Prostate gland (tissue), 2 donors: ENCODE measurements around the gene PCCB. TPM values are rescaled to one million over a fixed set of nuclear protein-coding genes. Genes with fewer than 3 reads are reported as not detected.

ENCODE experiments used
- DNase-seq: peaks from one replicate; pipeline ENCODE4 v3.0.0-alpha.2; 2019; ENCODE audit warnings: low spot score
- H3K27ac ChIP-seq, 2 donors: fragments of 200-600 bp; sonication (generic); 2 replicates each; pipeline ENCODE4 v1.5.1; 2017 to 2019
- H3K27me3 ChIP-seq: fragments of 200-600 bp; sonication (generic); replicated peaks from 2 replicates; pipeline ENCODE4 v1.5.1; 2019; ENCODE audit not compliant: insufficient read depth
- H3K36me3 ChIP-seq, 2 donors: fragments of 200-600 bp; sonication (generic); 1 replicate in 1 of 2; 2 replicates in 1 of 2; pipeline versions ENCODE4 v1.5.1 to v1.8.1; 2017 to 2019
- H3K4me1 ChIP-seq: fragments of 200-600 bp; sonication (generic); replicated peaks from 2 replicates; pipeline ENCODE4 v1.5.1; 2019
- H3K4me3 ChIP-seq, 2 donors: fragments of 200-600 bp; sonication (generic); 2 replicates each; pipeline ENCODE4 v1.5.1; 2017 to 2019
- H3K9me3 ChIP-seq: fragments of 200-600 bp; sonication (generic); 2 replicates; pipeline ENCODE4 v1.5.1; 2017
- POLR2A ChIP-seq: fragments of 450-650 bp; IDR thresholded peaks from one replicate; pipeline ENCODE4 v1.6.1; 2016; ENCODE audit warnings: antibody characterized with exemption, mild to moderate bottlenecking
- POLR2AphosphoS5 ChIP-seq: sonication (generic); formaldehyde crosslinking; IDR thresholded peaks from one replicate; pipeline ENCODE4 v1.6.1; 2017; ENCODE audit warnings: antibody characterized with exemption
- whole genome bisulfite sequencing: methylation state at CpG from one replicate; pipeline ENCODE4 v1.1.5; 2018; 5-methylcytosine and 5-hydroxymethylcytosine counted together
- intact Hi-C: fragments of 100-400 bp; cut with DNase I; formaldehyde crosslinking; loops from one replicate; pipeline ENCODE4 v1.14.2; 2022
- total RNA-seq, 2 donors: library from RNA; depleted of rRNA; stranded (reverse); fragments of >200 nt; gene quantifications; one replicate each; pipeline ENCODE4 v1.1.0, GENCODE V29; 2016
- TF ChIP-seq, protein P1 (sequence below), 4 experiments: fragments of 200-600 bp in 2 of 4; fragments of 450-650 bp in 2 of 4; sonication (generic) in 2 of 4; IDR thresholded peaks; 1 replicate in 3 of 4; 2 replicates in 1 of 4; pipeline ENCODE4 v1.5.1; 2016 to 2019; ENCODE audit warnings: antibody characterized with exemption in 4 of 4, mild to moderate bottlenecking in 2 of 4, moderate library complexity in 2 of 4

Gene PCCB
- total RNA-seq, 2 donors from 2014 or later, result 60.9 to 70.3 TPM

DNA sequence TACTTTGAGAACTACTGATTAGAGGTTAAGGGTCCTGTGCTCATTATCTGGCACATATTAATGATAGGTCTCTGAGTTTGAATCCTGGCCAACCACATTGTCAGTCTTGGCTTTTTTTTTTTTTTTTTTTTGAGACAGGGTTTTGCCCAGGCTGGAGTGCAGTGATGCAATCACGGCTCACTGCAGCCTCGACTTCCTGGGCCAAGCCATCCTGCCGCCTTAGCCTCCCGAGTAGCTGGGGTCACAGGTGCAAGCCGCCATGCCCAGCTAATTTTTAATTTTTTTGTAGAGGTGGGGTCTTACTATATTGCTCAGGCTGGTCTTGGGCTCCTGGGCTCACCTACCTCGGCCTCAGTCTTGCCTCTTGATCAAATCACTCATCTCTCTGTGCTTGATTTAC lies 547 bp upstream of the PCCB start:
- H3K4me1 ChIP-seq, result peaks cover 4% of the 10 kb centered on the region
- TF ChIP-seq, protein P1, sequence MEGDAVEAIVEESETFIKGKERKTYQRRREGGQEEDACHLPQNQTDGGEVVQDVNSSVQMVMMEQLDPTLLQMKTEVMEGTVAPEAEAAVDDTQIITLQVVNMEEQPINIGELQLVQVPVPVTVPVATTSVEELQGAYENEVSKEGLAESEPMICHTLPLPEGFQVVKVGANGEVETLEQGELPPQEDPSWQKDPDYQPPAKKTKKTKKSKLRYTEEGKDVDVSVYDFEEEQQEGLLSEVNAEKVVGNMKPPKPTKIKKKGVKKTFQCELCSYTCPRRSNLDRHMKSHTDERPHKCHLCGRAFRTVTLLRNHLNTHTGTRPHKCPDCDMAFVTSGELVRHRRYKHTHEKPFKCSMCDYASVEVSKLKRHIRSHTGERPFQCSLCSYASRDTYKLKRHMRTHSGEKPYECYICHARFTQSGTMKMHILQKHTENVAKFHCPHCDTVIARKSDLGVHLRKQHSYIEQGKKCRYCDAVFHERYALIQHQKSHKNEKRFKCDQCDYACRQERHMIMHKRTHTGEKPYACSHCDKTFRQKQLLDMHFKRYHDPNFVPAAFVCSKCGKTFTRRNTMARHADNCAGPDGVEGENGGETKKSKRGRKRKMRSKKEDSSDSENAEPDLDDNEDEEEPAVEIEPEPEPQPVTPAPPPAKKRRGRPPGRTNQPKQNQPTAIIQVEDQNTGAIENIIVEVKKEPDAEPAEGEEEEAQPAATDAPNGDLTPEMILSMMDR (IDR thresholded peaks at IDR 0.05), result no peak
- TF ChIP-seq POLR2A, result no peak
- TF ChIP-seq POLR2AphosphoS5, result no peak
- H3K9me3 ChIP-seq, result no peaks in the 10 kb centered on the region
- H3K4me3 ChIP-seq, result peak overlapping the region; percentile 52 to 79
- peak overlapping the region; percentile 85 to 90 for H3K27ac ChIP-seq
- WGBS, result 89% methylated on average over 6 of the region's 6 CpGs
- H3K27me3 ChIP-seq, result no peaks in the 10 kb centered on the region
- H3K36me3 ChIP-seq, result no peaks in the 10 kb centered on the region
- DNase-seq, result no peak
- intact Hi-C loops, result no loop called here

DNA sequence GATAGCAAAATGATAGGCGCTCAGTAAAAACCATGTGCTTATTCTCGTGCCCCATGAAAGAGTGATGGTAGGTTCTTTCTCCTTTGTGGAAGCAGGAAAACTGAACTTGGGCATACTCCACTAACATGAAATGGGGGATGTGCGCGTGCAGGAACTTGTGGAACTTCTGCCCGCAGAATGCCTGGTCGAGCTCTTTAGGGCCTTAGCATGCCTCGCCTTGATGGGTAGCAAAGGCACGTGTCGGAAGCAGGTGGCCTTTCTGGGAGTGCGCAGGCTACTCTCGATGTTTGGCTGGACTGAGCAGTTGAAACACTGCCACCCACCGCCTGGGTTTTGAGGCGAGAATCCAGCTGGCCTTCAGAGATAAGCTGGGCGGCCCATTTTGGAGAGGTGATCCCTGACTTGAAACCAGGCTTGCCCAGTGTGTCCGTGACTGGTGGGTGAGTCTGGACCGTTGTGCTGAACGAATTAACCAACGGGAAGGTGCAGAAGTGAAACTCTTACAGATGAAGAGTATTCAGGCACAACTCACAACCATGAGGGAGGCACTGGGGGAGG lies 842 bp downstream of the PCCB start:
- DNase-seq, result peak; percentile 37
- Histone ChIP-seq H3K4me1 (peaks cover 4% of the 10 kb centered on the region), H3K27ac (peak overlapping the region; percentile 85 to 90), H3K27me3 (no peaks in the 10 kb centered on the region), H3K9me3 (no peaks in the 10 kb centered on the region), H3K4me3 (peak overlapping the region; percentile 52 to 79), H3K36me3 (no peaks in the 10 kb centered on the region)
- intact Hi-C loops, result loop anchor here (2.0 to 5.0 kb wide), 3 partner anchors 54 to 502 kb away; partner anchors contain the start of genes MSL2 and STAG1
- no peak for TF ChIP-seq POLR2A
- TF ChIP-seq, protein P1 (IDR thresholded peaks at IDR 0.05), result peak in 1 of 4 experiments; percentile 23
- 10% methylated on average over 18 of the region's 18 CpGs for WGBS

DNA sequence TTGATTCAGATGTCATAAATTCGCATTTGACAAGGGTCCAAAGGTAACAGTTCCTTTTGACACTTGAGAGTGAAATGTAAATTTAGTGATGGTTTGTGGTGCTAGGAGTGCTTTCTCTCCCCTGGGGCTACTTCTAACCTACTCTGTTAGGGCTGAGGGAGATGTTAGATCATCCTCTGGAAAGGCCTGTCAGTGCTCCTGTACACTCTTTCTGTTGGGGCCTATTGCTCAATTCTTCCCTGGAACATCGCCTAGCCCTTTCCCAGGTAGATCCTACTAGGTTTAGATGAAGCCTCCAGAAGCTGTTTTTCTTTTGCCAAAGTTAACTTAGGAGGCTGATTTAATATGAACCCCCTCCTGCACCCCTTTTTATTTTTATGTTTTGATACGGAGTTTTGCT lies 1.4 kb downstream of the PCCB start:
- DNase-seq, result no peak
- TF ChIP-seq, protein P1 (IDR thresholded peaks at IDR 0.05), result no peak
- TF ChIP-seq POLR2AphosphoS5 (no peak), POLR2A (no peak)
- Histone ChIP-seq H3K36me3 (no peaks in the 10 kb centered on the region), H3K27me3 (no peaks in the 10 kb centered on the region), H3K4me1 (peaks cover 4% of the 10 kb centered on the region), H3K27ac (no peak overlapping the region), H3K9me3 (no peaks in the 10 kb centered on the region), H3K4me3 (no peak overlapping the region)
- intact Hi-C loops, result loop anchor here (2.0 to 5.0 kb wide), 3 partner anchors 54 to 501 kb away; partner anchors contain the start of genes MSL2 and STAG1
- 73% methylated on average over 3 of the region's 3 CpGs for WGBS

DNA sequence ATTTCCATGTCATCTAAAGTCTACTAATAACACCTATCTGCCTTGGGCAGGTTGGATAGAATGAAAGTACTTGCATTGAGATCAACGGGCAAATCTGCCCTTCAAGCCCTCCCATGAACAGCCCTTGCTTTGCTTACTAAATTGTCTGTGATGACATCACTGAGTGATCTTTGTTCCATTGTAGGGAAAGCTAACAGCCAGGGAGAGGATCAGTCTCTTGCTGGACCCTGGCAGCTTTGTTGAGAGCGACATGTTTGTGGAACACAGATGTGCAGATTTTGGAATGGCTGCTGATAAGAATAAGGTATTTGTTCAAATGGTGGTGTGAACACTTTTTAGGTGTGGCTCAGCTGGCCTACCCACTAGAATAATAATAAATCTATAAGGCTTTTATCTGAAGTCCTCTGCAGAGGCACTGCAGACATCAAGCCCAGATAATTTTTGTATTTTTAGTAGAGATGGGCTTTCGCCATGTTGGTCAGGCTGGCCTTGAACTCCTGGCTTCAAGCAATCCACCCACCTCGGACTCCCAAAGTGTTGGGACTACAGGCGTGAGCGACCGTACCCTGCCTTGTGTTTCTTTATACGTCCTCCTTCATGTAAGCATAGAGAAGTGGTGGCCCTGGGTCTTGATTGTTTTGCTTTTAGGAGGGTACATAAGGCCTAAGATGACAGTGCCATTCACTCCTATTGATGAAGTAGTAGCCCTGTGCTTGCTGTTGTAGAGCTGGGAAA lies 5.7 kb downstream of the PCCB start:
- 93% methylated on average over 8 of the region's 8 CpGs for WGBS
- H3K36me3 ChIP-seq, result no peaks in the 10 kb centered on the region
- no peak overlapping the region for H3K4me3 ChIP-seq
- no peak for TF ChIP-seq POLR2A
- TF ChIP-seq, protein P1 (IDR thresholded peaks at IDR 0.05), result no peak
- no peak for TF ChIP-seq POLR2AphosphoS5
- no peak overlapping the region for H3K27ac ChIP-seq
- H3K9me3 ChIP-seq, result no peaks in the 10 kb centered on the region
- DNase-seq, result no peak
- intact Hi-C loops, result no loop called here
- H3K27me3 ChIP-seq, result no peaks in the 10 kb centered on the region
- H3K4me1 ChIP-seq, result peaks cover 4% of the 10 kb centered on the region

DNA sequence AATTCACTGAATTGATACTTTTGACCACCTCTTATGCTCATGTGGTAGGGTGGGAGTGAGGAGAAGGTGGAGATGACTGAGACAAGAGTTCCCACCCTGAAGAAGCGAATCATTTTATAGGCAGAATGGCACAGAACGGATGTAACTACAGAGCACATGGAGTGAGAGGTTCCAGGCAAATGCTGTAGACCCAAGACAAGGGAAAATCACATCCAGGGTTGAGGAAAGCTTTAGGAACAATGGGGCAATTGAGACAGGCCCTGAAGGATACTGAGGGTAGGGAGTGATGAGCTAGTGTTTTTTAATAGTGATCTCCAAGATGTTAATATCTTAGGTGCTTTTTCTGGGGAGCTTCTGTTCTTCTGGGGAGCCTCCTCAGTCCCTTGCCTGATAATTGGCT lies 8.1 kb downstream of the PCCB start:
- intact Hi-C loops, result no loop called here
- 89% methylated on average over 2 of the region's 2 CpGs for WGBS

More for the DNA sequence above, 8.1 kb downstream of the PCCB start:
- no peak overlapping the region for H3K27ac ChIP-seq
- H3K4me1 ChIP-seq, result no peaks in the 10 kb centered on the region
- TF ChIP-seq POLR2A, result no peak
- TF ChIP-seq POLR2AphosphoS5, result no peak
- TF ChIP-seq, protein P1 (IDR thresholded peaks at IDR 0.05), result no peak
- H3K9me3 ChIP-seq, result no peaks in the 10 kb centered on the region
- no peak overlapping the region for H3K4me3 ChIP-seq
- H3K36me3 ChIP-seq, result no peaks in the 10 kb centered on the region
- H3K27me3 ChIP-seq, result no peaks in the 10 kb centered on the region
- DNase-seq, result no peak
